NCI-H1417 (cell line): ENCODE results near the gene B4GALT6.

ENCODE experiments used
- DNase-seq, 3 experiments: peaks; one replicate each; lab custom pipeline; 2025; lab: John Stamatoyannopoulos, UW

The B4GALT6 gene

DNA sequence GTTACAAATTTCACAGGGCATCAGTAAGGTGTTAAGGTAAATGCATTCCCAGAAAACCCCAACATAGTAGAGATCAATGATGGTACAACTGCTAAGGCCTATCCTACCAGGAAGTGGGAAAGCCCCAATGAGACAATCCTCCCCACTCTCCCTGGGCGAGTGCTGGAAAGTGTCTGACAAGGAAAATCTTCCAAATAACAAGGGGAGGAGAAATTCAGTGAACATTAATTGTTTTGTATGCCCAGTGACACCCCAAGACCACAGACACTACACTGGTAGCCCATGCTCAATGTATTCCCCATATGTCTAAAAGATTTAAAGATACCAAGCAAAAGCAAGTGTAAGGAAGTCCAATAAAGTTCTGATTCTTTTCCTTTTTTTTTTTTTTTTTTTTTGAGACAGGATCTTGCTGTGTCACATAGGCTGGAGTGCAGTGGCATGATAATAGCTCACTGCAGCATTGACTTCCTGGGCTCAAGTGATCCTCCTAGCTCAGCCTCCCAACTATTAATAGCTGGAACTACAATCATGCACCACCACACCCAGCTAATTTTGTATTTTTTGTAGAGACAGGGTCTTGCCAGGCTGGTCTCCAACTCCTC lies 24.7 kb downstream of the B4GALT6 start:
- DNase-seq: no peak

DNA sequence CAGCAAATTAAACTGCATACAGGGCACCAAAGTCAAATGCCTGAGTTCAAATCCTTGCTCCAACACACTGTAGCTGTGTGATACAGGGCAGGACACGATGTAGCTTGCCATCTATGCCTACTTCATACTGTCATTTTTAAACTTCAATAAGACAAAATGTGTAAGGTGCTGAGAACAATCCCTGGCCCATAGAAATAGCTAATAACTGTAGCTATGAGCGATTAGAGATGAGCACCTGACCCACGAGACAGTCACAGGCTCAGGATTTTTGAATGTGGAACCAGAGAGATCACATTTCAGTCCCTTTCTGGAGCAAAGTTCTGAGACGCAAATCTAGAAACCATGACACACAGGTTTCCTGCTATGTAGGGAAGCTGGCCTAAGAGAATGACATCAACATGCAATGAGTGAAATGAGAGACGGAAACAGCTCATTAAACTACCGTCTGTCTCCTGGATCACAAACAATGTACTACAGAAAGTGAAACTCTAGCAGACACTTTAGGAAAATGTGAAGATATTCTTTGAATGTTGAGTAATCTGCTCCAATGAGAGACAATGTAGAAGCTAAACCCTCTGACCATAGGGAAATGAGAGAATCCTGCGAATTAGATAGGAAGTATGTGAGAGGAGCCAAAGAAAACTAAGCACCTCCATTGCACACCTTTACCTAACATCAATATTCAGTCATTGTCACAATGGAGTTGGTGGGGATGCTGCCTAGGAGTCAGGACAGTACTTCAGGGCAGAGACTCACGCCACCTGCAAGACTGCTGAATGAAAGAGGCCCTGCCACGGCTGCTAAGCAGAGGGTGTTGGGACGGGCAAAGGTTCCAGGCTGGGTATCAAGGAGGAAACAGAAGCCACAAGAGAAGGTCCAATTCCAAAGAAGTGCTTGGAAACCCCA lies 25.5 kb downstream of the B4GALT6 start:
- peak in 1 of 3 experiments; percentile 5 for DNase-seq

DNA sequence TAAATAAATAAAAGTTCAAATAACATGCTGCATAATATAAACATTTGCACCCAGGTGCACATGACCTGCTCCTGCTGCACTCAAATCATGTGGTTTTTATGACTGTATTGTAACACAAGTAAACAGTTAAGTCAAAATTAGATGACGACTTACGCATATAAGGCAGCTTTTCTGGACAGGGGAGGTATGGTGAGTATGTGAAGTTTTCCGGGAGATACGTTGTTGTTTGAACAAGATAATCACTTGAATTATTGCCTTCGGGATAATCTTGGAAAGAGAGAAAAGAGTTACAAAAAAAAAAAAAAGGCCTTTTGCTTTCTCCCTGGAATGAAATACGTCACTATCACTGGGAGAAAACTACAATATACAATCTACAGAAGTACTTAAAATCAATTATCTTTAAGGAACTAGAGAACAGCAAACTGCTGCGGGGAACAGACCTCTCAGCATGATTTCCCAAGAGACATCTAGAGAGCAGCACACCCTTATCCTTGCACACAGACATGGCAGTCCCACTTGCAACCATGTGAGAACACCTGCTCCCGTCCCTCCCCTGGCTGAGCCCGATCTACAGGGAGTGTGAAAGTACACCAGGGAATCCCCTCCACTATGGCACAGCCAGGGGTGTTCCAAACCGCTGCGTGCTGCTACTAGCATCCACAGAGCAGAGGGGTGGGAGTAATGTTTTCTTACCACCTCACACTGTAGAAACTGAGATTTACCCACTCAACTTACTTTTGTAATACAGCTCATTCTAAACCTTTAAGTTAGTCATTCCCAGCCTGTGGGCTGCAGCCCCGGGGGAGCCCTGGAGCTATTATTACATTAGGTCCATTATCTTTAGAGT lies 26.3 kb downstream of the B4GALT6 start:
- peak; percentile 76 to 90 (median 79) for DNase-seq

DNA sequence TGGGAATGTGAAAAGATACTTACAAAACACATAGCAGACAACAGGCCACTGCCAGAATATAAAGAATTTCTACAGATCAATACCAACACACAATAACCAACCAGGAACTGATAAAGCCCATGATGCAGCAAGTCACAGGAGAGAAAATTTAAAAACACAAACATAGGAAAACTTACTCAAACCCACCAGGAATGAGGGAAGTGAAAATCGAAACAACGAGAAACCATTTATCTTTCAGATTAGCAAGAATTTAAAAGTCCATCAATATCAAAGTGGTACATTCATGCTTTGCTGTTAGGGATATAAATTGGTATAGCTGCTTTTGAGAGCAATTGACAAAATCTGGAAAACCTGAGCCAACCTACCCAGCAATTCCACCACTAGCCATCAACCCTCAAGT lies 27.6 kb downstream of the B4GALT6 start:
- no peak for DNase-seq

DNA sequence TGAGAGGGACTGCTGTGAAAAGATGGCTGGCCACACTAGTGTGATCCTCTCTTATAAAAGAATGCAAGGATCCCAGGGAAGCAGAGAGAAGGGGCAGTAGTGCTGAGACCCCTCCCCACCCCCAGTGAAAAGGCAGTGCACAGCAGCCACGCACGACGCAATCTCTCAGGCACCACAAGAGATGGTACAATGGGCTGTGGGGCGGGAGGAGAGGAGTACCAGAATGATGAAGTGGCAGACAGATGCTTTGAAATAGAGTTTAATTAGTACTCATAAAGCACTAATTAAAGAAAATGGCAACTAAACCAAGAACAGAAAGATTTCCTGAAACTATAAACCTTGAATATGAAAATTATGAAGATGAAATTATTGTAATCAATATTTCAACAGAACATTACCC lies 29.0 kb downstream of the B4GALT6 start:
- DNase-seq: no peak

DNA sequence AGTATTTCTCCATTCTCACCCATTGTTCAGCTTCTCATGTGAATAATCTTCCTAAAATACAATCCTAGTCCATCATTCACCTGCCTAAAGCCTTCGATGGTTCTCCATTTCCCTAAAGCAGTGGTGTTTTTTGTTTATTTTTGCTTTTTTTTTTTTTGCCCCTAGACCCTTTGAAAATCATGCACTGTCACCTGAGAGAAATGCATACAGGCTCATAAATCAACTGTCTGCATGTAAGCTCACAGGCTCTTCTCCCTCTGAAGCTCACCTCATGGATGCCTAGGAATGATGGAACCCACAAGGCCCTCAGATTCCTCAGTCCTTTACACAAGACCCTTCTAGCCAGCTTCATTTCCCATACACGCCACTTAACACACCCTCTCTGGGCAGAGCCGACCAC lies 31.5 kb downstream of the B4GALT6 start:
- DNase-seq: no peak

DNA sequence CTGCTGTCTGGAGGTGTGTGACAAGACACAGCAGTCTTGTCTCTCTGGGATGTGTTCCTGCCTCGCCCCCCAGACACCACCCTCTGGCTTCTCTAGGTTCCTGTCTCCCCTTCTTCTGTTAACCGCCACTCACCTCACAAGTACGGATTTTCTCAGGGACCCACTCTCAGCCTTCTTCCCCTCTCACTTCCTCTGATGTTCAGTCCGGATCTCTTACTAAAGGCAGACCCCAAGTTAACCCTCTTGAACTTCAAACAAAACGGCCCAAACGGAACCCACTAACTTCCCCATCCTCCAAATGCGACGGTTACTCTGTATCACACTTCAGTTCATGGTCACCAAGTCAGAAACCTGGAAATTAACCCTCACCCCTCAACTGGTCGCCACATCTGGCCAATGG lies 32.0 kb downstream of the B4GALT6 start:
- DNase-seq: no peak

DNA sequence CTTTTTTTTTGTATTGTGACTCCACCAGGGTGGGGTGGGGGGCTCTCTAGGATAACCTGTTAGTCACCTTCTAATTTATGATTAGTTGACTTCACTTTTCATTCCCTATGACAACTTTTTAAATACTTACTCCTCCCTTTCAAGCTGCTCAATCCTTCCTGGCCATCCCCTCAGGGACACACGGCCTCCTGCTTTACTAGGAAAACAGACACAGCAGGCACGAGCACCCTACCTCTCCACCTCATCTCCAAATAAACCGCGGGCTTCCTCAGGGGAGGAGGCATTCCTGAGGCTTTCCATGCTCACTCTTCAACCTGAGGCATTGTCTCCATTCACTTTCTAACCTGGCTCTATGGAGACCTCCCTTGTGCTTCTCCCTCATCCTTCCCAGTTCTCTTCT lies 33.0 kb downstream of the B4GALT6 start:
- no peak for DNase-seq

DNA sequence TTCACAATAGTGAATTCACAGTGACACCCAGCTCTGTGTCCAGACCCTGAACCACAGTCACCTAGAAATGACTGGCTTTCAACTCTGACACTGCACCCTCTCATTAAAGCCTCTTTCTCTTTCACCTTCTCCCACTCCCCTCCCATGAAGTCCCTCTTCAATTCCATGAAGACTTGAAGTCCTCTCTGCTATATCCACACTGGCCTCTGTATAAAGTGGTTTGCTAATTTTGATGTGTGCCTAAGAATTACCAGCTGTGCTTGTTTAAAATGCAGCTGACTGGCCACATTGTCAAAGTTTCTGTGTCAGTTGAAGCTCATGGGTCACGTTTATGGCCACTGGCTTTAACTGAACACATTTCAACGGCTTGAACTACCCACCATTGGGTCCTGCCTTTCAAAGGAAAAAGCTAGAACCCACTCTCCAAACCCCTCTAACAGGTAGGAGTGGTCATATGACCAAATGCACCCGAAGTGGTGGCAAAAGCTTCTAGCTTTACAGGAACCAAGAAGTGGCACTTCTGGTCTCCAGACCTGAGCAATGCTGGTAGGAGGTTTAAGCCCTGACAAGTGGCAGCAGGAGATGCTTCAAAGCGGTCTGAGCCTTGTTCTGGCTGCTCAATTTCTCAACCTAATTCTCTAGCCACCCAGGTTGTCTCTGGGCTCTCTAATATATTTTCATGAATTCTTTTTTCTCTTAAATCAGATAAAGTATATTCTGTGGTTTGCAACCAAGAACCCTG lies 34.2 kb downstream of the B4GALT6 start:
- peak in 1 of 3 experiments; percentile 16 for DNase-seq

DNA sequence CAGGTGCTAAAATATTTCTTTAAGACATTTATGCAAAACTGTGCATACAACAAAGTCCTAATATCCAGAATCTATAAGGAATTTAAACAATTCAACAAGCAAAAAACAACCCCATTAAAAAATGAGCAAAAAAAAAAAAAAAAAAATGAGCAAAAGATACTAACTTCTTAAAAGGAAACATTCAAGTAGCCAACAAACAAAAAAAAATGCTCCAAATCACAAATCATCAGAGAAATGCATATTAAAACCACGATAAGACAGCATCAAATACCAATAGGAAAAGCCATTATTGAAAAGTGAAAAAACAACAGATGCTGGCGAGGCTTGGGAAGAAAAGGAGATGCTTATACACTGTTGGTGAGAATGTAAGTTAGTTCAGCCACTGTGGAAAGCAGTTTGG lies 34.9 kb downstream of the B4GALT6 start:
- DNase-seq: no peak

DNA sequence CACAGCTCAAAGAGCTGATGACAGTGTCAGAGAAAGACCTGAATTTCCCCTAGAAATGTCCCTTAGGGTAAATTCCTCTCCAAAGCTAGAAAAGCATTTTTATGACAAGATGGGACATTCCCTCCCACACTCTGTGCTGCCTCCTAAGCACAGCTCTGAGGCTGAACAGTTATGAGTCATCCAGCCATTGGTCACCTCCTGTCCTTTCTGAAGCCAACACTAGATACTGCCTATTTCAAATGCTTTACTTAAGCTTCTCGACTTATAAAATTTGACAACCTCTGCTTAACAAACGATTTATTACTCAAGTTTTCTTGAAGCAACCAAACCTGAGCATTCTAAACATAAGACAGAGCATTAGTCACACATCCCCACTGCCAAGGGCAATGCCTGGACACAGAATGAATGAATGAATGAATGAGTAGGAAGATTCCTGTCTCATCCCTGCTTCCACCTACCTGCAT lies 35.4 kb downstream of the B4GALT6 start:
- DNase-seq: no peak

DNA sequence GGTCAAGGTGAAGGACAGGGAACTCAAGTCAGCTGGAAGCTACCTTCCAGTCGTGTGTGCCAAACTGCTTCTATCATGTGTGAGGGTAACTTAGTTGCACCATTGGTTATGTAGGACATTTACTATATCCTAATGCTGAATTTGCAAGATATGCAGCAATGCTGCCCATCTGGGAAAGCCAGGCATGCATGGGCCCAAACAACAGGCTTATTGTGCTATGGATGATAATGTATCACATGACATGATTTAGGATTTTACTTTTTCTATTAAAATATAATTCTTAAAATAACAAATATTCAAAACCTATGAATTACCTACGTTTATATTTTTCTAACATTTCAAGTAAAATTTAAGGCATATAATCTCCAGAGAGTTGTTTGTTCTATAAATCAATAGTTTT lies 35.9 kb downstream of the B4GALT6 start:
- no peak for DNase-seq

DNA sequence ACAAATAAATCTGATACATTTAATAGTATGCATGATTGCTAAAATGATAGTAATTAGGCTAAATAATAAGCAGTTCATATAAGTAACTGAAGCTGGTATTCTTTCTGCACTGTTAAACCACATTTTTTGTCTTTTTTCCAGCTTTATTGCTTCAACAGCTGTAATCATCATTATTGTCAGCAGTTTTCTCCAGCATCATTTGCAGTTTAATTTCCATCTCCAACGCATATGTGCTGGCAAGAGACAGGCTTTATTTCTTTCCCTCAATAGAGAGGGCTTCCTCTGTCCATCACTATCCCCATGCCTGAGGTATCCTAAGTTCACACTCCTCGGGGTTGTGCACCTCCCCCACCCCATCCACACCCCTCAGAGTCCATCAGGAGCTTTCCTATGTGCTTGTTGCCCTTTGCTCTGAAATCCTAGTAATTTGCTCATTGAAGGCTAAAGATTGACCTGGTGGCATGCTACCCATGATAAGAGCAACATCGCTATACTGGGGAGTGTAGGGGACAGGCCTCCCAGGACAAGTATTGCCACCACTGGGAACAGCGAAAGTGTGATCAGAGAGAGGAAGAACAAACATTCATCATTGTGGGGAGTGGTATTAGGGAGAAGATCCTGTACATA lies 37.1 kb downstream of the B4GALT6 start:
- no peak for DNase-seq

DNA sequence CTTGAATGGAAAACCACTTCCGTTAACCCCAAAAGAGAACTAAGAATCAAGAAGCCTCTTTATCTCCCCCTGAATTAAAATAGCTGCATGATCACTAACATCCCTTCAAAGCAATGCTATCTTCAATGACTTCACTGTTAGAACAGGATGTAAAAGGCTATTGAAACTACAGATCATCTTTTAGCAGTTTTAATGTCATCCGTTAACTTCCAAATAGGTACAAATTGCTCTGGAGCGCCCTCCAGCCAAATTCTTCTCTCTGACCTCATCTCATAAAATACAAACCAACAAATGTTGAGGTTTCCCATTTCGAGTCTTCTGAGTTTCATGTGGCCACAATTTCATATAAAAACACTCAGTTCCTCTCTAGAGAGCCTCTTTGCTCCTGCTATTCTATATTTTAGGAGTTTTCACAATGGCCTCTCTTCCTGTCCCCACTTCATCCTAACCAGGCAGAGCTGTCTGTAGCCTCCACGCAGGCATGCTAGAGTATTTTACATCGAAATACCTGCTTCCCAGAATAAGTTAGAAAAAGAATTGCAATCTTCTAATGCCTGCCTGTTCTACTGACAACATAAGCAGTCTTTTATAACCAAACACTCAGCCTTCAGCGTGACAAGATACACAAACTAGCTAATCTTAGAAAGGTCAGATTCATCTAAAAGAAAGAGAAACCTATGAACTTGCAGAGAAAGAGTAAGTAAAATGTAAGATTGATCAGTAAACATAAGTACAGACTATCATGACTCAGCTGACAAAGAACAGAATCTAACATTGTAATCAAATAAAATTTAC lies 37.9 kb downstream of the B4GALT6 start:
- DNase-seq: no peak

DNA sequence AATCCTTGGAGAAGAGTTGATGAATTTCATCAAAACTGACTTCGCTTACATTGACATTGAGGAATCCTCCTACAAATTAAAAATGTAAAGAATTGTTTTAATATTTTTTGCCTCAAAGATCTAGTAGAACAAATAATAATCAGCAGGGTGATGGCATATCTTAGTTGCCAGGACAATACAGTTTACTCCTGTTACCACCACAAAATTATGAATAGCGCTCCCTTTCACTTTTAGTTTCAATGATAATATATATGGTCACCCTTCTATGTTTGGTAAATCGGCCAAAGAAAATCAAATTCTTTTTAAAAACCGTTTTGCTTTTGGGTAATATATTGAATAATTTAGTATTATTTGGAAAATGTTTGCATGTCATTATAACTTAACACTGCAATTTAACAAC lies 39.0 kb downstream of the B4GALT6 start:
- no peak for DNase-seq

DNA sequence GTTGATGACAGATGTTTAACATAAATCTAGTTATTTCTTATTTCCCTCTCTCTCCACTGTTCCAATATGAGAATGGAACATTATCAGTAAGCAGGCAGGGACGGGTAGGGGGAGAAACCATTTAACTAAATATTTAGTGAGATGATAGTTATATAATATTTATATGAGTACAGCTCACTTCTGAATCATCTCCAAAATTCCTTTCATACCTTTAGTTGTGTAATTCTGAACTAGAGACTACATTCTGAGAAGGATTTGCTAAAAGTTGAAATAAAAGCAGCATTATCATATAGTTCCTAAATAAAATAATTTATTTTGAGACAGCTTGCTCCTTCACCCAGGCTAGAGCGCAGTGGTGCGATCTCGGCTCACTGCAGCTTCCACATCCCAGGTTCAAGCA lies 41.4 kb downstream of the B4GALT6 start:
- no peak for DNase-seq

DNA sequence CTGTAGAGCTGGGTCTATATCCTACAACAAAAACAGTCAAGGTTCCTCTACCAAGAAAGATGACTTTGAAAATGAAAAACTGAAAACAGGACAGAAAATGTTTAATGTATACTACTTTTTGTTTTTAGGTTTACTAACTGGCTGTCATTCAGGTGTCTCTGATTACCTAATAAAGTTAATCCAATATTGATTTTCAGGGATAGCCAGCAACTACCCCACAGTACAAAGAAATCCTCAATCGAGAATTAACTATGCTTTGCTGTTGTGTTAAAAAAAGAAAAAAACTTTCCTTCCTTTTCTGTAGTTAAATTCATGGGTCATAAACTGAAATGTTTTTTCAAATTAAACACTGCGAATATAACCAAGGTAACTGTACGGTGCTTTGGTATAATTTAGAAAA lies 46.9 kb downstream of the B4GALT6 start:
- no peak for DNase-seq

DNA sequence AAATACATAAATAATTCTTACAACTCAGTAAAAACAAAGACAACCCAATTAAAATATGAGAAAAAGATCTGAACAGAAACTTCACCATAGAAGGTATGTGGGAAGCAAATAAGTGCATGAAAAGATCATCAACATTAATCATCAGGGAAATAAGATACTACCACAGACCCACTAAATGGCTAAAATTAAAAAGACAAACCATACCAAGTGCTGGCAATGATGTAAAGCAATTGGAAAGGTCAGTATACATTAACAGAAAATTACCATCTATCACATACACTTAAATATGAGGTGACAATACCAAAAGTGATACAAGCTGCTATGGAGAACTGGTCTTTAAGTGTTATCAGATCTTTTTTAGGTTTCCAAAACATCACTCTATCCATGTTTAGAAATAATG lies 48.0 kb downstream of the B4GALT6 start:
- DNase-seq: no peak

DNA sequence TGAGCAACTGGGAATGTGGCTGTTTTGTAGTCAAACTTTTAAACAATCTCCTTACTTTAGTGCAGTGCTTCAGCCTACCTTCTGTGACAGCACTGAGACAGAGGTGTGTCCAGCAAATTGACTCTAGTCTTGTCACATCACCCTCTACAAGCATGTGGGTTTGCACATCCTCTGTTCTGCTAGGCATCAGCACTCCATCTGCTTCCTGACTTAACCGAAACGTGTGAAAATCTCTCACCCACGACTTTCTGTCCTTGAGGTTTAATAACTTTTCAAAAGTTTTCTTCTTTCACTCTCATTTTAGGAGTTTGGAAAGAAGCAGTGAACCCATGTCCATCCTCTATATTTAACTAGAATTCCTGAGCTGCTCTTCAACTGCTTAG lies 50.1 kb downstream of the B4GALT6 start:
- DNase-seq: no peak
